Peyer's patch (tissue), 4 donors: ENCODE results near the gene INTS1.
"Not testable (repeated sequence)": the region's sequence is repeated elsewhere in the genome, so short reads cannot be mapped to it uniquely, and the experiment has no call there.

Source experiments
- POLR2A ChIP-seq, 2 donors: fragments of 450-650 bp; IDR thresholded peaks; one replicate each; pipeline ENCODE4 v1.5.1; 2017; ENCODE audit warnings: antibody characterized with exemption in 2 of 2, mild to moderate bottlenecking in 2 of 2, moderate library complexity in 2 of 2
- TF ChIP-seq, protein P1 (sequence below), 6 experiments: fragments of 450-650 bp in 4 of 6; fragments of 200-600 bp in 2 of 6; sonication (generic) in 1 of 6; IDR thresholded peaks; one replicate each; pipeline ENCODE4 v1.5.1; 2017 to 2019; ENCODE audit warnings: antibody characterized with exemption in 6 of 6, mild to moderate bottlenecking in 3 of 6, moderate library complexity in 1 of 6

DNA sequence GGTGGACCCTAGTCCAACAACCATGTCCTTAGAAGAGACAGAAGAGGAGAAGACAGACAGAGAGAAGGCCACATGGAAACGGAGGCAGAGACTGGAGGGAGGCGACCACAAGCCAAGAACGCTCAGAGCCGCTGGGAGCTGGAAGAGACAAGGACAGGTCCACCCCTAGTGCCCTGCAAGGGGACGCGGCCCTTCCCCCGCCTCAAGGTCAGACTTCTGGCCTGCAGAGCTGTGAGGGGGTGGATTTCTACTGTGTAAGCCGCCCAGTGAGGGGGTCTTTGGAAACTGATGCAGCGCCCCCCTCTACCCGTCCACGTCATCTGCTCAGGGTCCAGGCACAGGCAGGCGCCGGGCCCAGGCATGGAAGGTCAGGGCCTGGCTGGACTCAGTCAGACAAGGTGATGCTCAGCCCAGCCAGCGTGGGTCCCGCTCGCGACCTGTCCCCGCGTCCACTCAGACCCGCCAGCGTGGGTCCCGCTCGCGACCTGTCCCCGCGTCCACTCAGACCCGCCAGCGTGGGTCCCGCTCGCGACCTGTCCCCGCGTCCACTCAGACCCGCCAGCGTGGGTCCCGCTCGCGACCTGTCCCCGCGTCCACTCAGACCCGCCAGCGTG is 60.5 kb downstream of the INTS1 start:
- TF ChIP-seq, protein P1, sequence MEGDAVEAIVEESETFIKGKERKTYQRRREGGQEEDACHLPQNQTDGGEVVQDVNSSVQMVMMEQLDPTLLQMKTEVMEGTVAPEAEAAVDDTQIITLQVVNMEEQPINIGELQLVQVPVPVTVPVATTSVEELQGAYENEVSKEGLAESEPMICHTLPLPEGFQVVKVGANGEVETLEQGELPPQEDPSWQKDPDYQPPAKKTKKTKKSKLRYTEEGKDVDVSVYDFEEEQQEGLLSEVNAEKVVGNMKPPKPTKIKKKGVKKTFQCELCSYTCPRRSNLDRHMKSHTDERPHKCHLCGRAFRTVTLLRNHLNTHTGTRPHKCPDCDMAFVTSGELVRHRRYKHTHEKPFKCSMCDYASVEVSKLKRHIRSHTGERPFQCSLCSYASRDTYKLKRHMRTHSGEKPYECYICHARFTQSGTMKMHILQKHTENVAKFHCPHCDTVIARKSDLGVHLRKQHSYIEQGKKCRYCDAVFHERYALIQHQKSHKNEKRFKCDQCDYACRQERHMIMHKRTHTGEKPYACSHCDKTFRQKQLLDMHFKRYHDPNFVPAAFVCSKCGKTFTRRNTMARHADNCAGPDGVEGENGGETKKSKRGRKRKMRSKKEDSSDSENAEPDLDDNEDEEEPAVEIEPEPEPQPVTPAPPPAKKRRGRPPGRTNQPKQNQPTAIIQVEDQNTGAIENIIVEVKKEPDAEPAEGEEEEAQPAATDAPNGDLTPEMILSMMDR (IDR thresholded peaks at IDR 0.05) = not testable (repeated sequence)
- not testable (repeated sequence) for TF ChIP-seq POLR2A (IDR thresholded peaks at IDR 0.05)
